PC-3 (cell line): ENCODE data around the gene PLIN5.

Experiments used
- EZH2 ChIP-seq: fragments of 300-600 bp; sonication (generic); IDR thresholded peaks from one replicate; pipeline ENCODE4 v1.6.1; 2017; ENCODE audit warnings: antibody characterized with exemption, mild to moderate bottlenecking, low read length; ENCODE audit not compliant: unreplicated experiment
- EZH2phosphoT487 ChIP-seq: fragments of 300-600 bp; sonication (generic); IDR thresholded peaks from 2 replicates; pipeline ENCODE4 v1.6.1; 2018; ENCODE audit warnings: mild to moderate bottlenecking, antibody characterized with exemption, low read length, borderline replicate concordance
- TF ChIP-seq, protein P1 (sequence below): fragments of 300-600 bp; sonication (generic); conservative IDR thresholded peaks from 2 replicates; pipeline ENCODE4 v1.5.1; 2017; ENCODE audit warnings: antibody characterized with exemption, low read depth, mild to moderate bottlenecking, low read length

DNA sequence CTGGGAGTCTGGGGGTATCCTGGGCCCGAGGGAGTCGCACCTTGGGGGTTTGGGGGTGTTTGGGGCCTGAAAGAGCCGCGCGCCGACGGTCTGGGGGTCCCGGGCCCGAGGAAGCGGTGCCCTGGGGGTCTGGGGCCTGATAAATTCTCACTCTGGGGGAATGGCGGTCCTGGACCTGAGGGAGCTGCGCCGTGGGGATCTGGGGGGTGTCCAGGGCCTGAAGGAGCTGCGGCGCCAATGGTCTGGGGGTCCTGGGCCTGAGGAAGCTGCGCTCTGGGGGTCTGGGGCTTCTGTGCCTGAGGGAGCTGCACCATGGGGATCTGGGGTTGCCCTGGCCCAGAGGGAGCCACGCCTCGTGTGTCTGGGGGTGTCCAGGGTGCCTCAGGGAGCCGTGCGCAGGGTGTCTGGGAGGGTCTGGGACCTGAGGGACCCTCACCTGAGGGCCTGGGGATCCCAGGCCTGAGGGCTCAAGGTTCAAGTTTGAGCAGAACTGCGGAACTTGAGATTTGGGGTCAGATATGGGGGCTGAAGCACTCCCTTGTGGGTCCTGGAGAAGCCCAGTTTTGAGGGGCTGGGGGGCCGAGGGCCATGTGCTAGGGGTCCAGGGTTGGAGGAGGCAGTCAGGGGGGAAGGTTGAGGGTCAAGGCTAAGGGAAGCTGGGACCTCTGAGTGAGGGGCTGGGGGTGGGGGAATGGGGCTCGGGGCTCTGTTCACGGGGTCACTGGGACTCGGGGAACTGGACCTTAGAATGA, 61.8 kb downstream of the PLIN5 start:
- no peak for TF ChIP-seq EZH2phosphoT487
- TF ChIP-seq, protein P1, sequence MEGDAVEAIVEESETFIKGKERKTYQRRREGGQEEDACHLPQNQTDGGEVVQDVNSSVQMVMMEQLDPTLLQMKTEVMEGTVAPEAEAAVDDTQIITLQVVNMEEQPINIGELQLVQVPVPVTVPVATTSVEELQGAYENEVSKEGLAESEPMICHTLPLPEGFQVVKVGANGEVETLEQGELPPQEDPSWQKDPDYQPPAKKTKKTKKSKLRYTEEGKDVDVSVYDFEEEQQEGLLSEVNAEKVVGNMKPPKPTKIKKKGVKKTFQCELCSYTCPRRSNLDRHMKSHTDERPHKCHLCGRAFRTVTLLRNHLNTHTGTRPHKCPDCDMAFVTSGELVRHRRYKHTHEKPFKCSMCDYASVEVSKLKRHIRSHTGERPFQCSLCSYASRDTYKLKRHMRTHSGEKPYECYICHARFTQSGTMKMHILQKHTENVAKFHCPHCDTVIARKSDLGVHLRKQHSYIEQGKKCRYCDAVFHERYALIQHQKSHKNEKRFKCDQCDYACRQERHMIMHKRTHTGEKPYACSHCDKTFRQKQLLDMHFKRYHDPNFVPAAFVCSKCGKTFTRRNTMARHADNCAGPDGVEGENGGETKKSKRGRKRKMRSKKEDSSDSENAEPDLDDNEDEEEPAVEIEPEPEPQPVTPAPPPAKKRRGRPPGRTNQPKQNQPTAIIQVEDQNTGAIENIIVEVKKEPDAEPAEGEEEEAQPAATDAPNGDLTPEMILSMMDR: no peak
- no peak for TF ChIP-seq EZH2
